Mammary epithelial cell (primary cell): Measurements from ENCODE around the gene EFCAB6.

Source experiments
- CTCF ChIP-seq, 2 donors: IDR thresholded peaks in 1 of 2; conservative IDR thresholded peaks in 1 of 2; 2 replicates each; pipeline ENCODE4 v1.5.1; 2011 to 2012; ENCODE audit warnings: inconsistent platforms in 2 of 2, low read length in 2 of 2, mild to moderate bottlenecking in 2 of 2, control low read depth in 1 of 2, low read depth in 1 of 2; ENCODE audit not compliant: insufficient read depth in 1 of 2; ENCODE audit errors: extremely low read depth in 1 of 2
- EZH2 ChIP-seq: IDR thresholded peaks from 2 replicates; pipeline ENCODE4 v1.6.1; 2012; ENCODE audit warnings: low read length, inconsistent platforms, borderline replicate concordance

DNA sequence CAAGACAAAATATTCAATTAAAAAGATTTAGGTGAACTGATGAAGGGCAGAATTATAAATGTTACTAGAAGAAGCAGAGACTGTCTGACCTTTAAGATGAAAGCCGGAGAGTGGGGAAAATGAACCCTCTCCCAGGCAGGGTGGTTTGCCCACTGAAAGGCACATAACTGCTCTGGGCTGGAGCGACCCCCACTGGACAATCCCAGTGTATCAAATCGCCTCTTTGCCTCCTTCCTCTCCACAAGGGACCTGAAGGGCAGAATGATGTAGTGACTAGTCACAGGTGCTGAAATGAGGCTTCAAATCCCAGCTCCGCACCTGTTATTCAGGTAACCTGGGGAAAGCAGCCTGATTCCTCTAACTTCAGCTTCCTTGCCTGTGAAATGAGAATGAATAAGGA lies 69.0 kb downstream of the EFCAB6 start:
- TF ChIP-seq CTCF (conservative IDR thresholded peaks at IDR 0.05 in 1 of 2, IDR thresholded peaks at IDR 0.05 in 1 of 2; ENCODE audit: extremely low read depth in 1 of 2, insufficient read depth in 1 of 2, low read depth in 1 of 2, low read length in 2 of 2): peak in 1 of 2 donors; percentile 27
- TF ChIP-seq EZH2: no peak
